NCI-H345 treated with DMSO at 0.1 percent for 48 hours (cell line): ENCODE results near the gene NME1.

Source experiments
- DNase-seq: peaks from one replicate; lab custom pipeline; 2025; ENCODE audit not compliant: unreplicated experiment; lab: John Stamatoyannopoulos, UW

The NME1 gene

DNA sequence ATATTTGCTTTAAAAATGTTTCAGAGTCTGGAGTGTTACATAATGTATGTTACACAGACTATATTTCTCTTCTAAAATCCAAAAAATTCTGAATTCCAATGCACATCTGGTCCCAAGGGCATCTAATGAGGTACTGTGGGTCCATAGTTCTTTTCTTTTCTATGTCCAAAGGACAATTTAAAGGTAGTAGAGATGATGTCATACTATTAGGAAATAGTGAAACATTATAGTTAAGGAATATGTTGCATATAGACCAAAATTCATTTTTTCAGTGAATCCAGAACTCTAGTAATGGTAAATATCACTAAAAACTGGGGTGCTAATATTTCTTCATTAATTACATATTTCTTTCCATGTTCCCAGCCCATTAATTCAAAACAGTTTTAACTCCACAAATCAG is 35.8 kb downstream of the NME1 start:
- no peak for DNase-seq

DNA sequence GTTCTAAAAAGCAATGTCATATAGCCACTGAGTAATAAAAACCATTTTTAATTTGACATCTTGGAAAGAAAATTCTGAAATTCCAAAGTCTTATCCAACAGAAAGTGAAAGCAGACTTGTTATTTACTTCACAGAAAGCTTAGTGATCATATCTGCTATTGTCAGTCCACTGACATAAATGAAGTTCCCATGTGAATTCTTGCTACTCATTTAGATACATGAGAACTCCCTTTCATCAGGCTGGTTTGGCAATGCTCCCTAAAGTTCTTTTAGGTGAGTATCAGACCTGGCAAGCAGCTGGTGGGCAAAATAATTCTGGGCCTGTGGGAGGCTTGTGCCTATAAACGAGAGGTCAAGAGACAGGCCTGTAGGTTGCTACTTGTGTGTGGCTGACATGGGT is 36.3 kb downstream of the NME1 start:
- DNase-seq = no peak

DNA sequence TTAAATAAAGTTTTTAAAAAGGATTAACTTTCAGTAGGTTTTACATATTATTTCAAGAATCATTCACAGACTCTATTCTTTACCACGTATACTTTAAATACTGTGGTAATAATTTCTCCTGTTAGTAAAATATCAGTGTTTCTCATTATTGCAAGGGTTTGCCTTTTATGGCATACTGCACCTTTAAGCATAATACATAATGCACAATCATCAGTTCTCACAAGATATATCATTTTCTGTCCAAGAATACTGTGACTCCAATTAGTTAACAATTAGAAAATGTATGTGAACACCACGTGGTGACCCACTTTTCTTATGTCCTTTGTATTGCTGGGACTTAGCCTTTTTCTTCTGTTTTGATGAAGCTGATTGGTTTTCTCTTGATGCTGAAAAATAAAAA is 38.5 kb downstream of the NME1 start:
- DNase-seq = no peak

DNA sequence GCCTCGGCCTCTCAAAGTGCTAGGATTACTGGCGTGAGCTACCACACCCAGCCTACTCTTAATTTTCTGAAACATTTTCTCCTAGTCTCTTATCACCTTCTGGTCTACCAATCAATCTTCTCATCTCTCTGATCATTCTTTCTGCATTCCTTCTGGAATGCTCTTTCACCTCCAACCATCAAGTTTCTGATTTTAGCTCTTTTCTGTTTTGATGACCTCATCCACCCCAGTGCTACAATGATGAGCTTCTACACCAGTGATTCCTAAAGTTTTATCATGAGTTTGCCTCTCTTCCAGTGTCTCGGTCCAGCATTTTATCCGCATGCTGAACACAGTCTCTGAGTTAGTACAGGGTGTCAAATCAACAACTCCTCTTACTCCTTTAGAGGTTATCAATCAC is 44.4 kb downstream of the NME1 start:
- DNase-seq = no peak

DNA sequence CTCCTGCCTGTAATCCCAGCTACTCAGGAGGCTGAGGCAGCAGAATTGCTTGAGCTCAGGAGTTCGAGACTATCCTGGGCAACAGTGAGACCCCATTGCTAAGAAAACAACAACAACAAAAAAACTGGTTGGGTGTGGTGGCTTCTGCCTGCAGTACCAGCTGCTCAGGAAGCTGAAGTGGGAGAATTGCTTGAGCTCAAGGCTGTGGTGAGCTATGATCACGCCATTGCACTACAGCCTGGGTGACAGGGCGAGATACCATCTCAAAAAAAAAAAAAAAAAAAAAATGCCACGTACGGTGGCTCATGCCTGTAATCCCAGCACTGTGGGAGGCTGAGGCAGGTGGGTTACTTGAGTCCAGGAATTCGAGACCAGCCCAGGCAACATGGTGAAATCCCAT is 46.9 kb downstream of the NME1 start:
- no peak for DNase-seq

DNA sequence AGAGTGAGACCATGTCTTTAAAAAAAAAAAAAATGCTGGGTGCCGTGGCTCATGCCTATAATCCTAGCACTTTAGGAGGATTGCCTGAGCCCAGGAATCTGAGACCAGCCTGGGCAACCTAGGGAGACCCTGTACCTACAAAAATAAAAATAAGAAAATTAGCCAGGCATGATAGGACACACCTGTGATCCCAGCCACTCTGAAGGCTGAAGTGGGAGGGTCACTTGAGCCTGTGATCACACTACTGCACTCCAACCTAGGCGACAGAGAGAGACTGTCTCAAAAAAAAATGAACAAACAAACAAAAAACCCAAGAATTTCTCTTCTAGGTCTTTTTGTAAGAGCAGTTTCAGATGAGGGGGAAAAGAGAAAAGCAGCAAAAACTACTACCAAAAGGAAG is 47.5 kb downstream of the NME1 start:
- DNase-seq = no peak

DNA sequence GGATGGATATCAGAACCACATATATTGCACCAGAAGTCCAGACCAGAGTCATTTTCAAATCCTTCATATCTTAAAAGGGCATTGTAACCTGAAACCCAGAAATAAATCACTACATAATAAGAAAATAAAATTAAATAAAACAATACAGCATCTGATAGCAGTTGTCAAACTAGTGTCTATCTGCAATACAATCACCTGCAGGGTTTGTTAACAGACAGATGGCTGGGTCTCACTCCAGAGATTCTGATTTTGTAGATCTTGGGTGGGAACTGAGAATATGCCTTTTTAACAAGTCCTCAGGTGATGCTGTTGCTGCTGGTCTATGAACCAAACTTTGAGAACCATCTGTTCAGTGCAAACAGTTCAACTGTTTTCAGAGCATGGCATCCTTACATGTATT is 50.5 kb downstream of the NME1 start:
- DNase-seq = no peak
